GM13977 (cell line): Measurements from ENCODE around the gene AGAP1.
"Not testable (repeated sequence)": the region's sequence is repeated elsewhere in the genome, so short reads cannot be mapped to it uniquely, and the experiment has no call there.

Source experiments
- DNase-seq: peaks from one replicate; pipeline ENCODE4 v3.0.0; 2012; ENCODE audit warnings: low spot score
- in situ Hi-C: fragments of 300-500 bp; cut with MboI; formaldehyde crosslinking; loops from one replicate; pipeline ENCODE4 v1.12.0; 2022; ENCODE audit warnings: low sequenced_read_pairs, low pct_unique_long_range_greater_than_20kb, mixed read lengths, inconsistent platforms; ENCODE audit not compliant: unreplicated experiment
- TF ChIP-seq, protein P1 (sequence below): IDR thresholded peaks from 2 replicates; pipeline ENCODE4 v1.5.1; 2012; ENCODE audit warnings: mild to moderate bottlenecking, control low read depth; ENCODE audit not compliant: insufficient read depth; ENCODE audit errors: extremely low read depth, missing control alignments

AGAP1 gene

DNA sequence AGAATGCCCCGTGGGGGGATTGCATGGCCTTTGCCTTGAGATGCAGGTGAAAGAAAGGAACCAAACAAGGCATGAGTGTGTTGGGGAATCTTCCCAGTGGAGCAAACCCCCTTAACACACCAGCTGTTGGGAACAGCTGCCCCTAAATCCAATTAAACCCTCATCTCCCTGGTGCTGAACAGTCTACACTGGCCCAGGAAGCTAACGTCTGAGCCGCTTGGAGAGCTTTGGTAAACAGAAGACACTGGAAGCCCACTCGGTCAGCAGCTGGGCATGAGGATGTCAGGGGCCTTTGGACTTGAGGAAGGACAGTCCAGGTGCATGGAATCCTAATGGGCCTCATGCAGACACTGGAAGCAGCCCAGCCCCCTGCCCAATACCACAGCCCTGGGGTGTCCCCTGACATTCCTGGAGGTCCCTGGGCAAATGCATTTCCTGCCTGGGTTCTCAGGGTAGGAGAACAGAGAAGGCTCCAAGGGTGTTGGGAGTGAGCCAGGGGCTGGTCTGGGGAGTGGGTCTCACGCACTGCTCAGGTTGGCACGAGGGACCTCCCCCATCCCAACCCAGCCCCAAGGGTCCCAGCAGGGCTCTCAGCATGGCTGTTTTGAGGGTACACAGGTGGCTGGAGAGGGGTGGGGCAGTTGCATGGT, 636.6 kb downstream of the AGAP1 start:
- TF ChIP-seq, protein P1, sequence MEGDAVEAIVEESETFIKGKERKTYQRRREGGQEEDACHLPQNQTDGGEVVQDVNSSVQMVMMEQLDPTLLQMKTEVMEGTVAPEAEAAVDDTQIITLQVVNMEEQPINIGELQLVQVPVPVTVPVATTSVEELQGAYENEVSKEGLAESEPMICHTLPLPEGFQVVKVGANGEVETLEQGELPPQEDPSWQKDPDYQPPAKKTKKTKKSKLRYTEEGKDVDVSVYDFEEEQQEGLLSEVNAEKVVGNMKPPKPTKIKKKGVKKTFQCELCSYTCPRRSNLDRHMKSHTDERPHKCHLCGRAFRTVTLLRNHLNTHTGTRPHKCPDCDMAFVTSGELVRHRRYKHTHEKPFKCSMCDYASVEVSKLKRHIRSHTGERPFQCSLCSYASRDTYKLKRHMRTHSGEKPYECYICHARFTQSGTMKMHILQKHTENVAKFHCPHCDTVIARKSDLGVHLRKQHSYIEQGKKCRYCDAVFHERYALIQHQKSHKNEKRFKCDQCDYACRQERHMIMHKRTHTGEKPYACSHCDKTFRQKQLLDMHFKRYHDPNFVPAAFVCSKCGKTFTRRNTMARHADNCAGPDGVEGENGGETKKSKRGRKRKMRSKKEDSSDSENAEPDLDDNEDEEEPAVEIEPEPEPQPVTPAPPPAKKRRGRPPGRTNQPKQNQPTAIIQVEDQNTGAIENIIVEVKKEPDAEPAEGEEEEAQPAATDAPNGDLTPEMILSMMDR: no peak
- DNase-seq: no peak
- in situ Hi-C loops: no loop called here

DNA sequence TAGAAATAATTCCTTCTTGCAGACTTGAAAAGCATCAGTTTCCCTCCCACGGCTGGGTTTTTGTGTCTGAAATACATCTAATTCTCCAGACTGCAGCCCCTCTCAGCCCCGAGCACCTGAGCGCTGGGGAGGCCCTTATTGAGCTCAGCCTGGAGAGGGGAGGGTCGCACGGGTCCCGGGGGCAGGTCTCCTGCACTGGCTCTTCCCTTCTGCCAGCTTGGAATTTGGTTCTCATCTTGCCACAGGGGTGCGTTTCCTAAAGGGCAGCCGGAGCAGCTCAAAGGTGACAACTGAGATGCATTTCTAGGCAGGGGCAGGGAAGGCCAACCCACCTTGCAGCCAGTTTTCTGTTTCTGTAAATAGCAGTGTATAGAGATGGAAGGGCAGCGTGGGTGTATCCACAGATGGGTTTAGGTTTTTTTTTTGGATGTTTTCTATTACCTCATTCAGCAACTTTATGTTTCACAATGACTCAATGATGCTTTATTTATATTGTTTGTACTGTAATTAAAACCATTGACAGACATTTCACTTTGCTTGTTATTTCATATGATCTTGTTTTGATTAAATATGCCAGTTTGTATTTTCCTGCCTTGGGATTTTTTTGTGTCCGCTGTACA, 637.3 kb downstream of the AGAP1 start:
- peak; percentile 65 for DNase-seq
- TF ChIP-seq, protein P1: no peak
- in situ Hi-C loops: no loop called here

DNA sequence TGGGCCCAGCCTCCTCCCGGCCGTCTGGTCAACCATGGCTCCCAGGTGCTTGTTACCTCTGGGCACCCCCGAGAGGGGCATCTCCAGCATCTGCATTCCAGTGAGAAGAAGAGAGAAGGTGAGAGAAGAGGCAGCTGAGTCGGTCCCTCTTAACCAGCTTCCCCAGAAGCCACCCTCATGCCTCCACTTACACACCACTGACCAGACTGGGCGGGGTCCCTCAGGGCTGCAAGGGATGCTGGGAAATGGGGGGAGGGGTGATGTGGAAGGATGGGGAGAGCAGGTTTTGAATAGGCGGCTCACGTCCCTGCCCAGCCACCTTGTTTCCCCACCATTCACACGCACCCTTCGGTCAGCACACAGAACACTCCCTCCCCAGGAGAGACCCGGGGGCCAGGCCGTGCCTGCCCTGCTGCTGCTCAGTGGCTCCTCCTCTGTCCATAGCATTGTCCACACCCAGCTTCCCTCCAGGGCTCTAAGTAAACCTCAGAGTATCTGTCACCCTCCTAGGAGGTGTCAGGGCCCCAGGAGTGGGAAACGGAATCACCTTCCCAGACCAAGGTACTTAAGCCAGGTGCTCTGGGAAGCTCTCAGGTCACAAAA, 639.7 kb downstream of the AGAP1 start:
- DNase-seq: no peak
- TF ChIP-seq, protein P1: no peak
- in situ Hi-C loops: no loop called here

DNA sequence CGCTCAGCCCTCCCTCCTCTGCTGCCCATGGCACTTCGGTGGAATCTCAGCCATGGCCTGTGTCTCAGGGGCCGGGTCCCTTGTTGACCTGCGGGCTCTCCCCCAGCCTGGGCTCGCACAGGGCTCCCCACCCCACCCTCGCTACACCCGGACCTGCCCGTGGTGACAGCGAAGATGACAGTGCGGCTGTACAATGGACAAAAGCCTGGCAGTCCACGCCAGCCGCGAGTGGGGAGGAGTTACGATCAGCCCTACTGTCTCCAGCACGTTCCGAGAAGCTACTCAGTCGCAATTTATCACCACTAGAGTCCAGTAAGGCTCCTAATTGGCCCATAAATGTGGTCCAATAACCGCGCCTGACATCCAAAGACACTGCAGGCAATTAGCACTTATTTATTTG, 642.7 kb downstream of the AGAP1 start:
- TF ChIP-seq, protein P1: no peak
- DNase-seq: no peak
- in situ Hi-C loops: no loop called here

DNA sequence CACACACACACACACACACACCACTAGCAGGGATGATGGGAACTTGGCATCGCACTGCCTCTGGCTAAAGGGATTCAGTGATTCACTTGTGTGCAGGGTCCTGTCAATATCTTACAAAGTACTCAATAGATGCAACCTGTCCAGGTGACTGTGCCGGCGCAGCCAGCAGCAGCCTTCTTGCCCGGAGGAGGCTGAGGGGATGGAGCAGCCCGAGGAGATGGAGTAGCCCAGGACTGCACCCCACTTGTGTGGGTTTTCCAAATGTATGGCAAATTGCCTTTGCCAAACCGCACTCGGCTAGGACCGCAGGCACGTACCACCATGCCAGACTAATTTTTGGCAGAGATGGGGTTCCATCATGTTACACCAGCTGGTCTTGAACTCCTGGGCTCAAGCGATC, 643.2 kb downstream of the AGAP1 start:
- DNase-seq: no peak
- in situ Hi-C loops: no loop called here
- TF ChIP-seq, protein P1: no peak

DNA sequence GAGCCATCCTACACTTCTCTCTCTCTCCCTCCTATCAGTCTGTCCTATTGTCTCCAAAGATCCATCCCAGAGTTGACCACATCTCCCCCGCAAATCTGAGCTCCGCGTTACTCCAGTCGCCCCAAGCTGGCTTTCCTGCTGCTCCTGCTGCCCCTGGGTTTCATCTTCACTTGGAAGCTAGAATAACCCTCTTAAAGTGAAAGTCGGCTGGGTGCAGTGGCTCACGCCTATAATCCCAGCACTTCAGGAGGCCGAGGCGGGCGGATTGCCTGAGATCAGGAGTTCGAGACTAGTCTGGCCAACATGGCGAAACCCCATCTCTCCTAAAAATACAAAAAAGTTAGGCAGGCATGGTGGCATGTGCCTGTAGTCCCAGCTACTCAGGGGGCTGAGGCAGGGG, 647.8 kb downstream of the AGAP1 start:
- in situ Hi-C loops, DNase-seq: not testable (repeated sequence)

DNA sequence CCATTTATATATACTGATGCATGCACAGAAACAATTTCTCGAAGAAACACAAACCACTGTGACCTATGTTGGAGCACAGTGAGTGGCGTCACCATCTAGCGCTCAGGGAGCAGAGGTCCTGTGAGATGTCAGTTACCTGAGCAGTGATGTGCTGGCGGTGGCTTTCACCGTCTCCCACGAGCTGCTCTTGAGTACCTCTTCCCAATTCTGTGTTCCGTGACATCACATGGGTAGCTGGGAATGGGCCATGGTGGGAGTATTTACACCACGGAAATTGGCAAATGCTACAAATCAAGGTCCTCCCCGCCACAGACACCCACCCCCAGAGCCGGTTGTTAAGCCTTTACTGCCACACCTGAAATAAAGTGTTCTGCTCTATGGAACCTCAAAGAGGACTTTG, 650.0 kb downstream of the AGAP1 start:
- DNase-seq: no peak
- TF ChIP-seq, protein P1: no peak
- in situ Hi-C loops: no loop called here
